HEK293T (cell line): ENCODE results near the gene HGF.

Experiments
- ARNT ChIP-seq: fragments of 450-650 bp; IDR thresholded peaks from 2 replicates; pipeline ENCODE4 v1.6.1; 2017; ENCODE audit warnings: mild to moderate bottlenecking
- BHLHE40 ChIP-seq: fragments of 450-650 bp; IDR thresholded peaks from 2 replicates; pipeline ENCODE4 v1.6.1; 2016; ENCODE audit warnings: mild to moderate bottlenecking, moderate library complexity, borderline replicate concordance
- CTBP1 ChIP-seq: fragments of 450-650 bp; IDR thresholded peaks from 2 replicates; pipeline ENCODE4 v1.6.1; 2016; ENCODE audit warnings: borderline replicate concordance
- ELF4 ChIP-seq: fragments of 450-650 bp; IDR thresholded peaks from 2 replicates; pipeline ENCODE4 v1.6.1; 2017; ENCODE audit warnings: antibody characterized with exemption
- FOXA1 ChIP-seq: fragments of 450-650 bp; IDR thresholded peaks from 2 replicates; pipeline ENCODE4 v1.6.1; 2016; ENCODE audit warnings: mild to moderate bottlenecking
- FOXK2 ChIP-seq: fragments of 450-650 bp; IDR thresholded peaks from 2 replicates; pipeline ENCODE4 v1.6.1; 2016; ENCODE audit warnings: mild to moderate bottlenecking
- FOXM1 ChIP-seq: fragments of 450-650 bp; IDR thresholded peaks from 2 replicates; pipeline ENCODE4 v1.6.1; 2017; ENCODE audit warnings: mild to moderate bottlenecking, borderline replicate concordance
- NFRKB ChIP-seq: fragments of 450-650 bp; IDR thresholded peaks from 2 replicates; pipeline ENCODE4 v1.6.1; 2016; ENCODE audit warnings: mild to moderate bottlenecking, moderate library complexity
- ZNF384 ChIP-seq: fragments of 450-650 bp; IDR thresholded peaks from 2 replicates; pipeline ENCODE4 v1.6.1; 2016

DNA sequence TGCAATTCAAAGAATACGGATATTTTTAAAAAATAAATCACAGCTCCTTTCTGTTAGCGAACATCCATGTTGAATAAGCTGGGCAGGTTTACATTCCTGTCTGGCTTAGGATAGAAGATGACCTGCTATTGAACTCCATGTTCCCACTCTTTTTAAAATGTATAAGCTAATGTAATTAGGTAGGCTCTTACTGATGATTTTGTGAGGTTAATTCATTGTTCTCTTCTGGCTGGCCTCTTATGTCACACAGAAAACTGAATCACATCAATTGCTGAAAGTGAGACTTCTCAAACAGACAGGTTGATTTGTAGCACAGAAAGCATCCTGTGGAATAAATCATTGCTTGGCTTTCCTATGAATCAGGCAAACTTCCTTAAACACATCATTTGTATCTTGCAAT is 24.2 kb downstream of the HGF start:
- no peak for TF ChIP-seq ZNF384
- no peak for TF ChIP-seq FOXK2
- TF ChIP-seq ARNT = no peak
- TF ChIP-seq FOXA1 = no peak
- no peak for TF ChIP-seq ELF4
- TF ChIP-seq FOXM1 = no peak
- no peak for TF ChIP-seq NFRKB
- TF ChIP-seq BHLHE40 = no peak
- TF ChIP-seq CTBP1 = no peak
